Right lung (tissue), 5 donors: Measurements from ENCODE around the gene IGFBP5. TPM values are rescaled to one million over a fixed set of nuclear protein-coding genes. Genes with fewer than 3 reads are reported as not detected.
A peak's percentile ranks its signal among the peaks of the same experiment; 100 is the strongest.

Source experiments
- DNase-seq, 2 donors: peaks; one replicate each; pipeline ENCODE4 v3.0.0-alpha.2; 2013
- polyA plus RNA-seq, 5 donors: library from polyadenylated mRNA; unstranded; fragments of 120-200 nt; gene quantifications; one replicate each; pipeline versions ENCODE4 v1.2.1 to v1.2.3, GENCODE V29; 2013; ENCODE audit warnings: inconsistent platforms in 1 of 5, low replicate concordance in 1 of 5; ENCODE audit not compliant: insufficient read length in 5 of 5, insufficient read depth in 1 of 5

The IGFBP5 gene
- polyA plus RNA-seq, 5 donors, result 68.1 to 207 (median 102) TPM

DNA sequence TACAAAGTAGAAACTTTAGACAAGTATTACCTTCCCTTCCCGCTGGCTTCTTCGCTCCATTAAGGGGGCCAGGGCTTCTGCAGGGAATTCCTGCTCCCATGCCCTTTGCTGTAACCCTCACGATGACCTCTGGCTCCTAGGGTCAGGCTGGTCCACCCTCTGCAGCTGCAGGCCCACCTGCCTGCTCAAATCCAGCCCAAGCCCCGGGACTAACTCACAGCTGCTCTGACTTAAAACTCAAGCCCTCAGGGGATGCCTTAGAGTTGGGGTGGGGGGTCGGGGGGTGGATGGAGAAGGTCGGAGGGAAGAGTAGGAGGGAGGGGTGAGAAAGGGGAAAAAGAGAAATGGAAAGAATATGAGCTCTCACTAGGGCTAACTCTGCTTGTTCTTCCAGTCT is 4.9 kb downstream of the IGFBP5 start:
- DNase-seq, result no peak

DNA sequence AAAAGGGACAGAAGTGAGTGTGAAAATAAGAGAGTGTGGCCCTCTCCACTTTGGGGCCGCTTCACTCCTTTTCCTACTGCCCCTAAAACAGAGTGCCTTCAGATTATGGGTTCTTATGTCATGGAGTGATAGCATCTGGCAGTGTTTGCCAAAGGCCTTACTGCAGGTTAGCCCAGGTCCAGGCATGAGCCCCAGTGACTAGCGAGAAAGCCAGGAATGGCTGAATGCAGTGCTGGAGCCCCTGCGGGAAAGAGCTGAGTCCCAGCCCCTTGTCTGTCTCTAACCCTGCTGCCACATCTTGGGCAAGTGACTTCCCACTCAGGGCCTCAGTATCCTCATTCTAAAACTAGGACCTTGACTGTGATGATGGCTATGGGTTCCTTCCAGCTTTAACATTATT is 6.0 kb downstream of the IGFBP5 start:
- no peak for DNase-seq

DNA sequence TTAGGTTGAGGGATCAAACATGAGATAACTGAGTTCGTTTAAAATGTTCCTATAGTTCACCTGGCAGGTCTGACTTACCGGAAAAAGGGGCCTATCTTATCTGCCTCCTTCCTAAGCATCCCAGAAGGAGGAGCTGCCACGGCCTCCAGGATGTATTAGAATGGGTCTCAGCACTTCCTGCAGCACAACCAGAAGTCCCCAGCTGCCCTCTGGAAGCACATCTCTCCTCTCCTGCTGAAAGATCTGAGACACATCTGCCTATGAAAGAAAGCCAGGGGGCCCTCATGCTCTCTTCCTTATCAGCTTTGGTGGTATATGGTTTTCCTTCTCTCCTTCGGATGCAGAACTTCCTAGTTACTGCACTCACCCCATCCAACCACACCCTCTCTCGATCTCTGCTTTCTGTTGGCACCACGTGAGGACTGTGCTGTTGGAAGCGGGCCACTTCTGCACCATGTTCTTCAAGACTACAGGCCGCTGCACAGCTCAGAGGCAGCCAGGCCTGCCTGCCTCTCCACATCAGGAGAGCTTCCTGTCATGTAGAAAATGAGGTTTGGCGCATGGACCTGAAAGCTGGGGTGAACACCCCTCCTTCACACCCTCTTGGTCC is 6.5 kb downstream of the IGFBP5 start:
- DNase-seq, result no peak

DNA sequence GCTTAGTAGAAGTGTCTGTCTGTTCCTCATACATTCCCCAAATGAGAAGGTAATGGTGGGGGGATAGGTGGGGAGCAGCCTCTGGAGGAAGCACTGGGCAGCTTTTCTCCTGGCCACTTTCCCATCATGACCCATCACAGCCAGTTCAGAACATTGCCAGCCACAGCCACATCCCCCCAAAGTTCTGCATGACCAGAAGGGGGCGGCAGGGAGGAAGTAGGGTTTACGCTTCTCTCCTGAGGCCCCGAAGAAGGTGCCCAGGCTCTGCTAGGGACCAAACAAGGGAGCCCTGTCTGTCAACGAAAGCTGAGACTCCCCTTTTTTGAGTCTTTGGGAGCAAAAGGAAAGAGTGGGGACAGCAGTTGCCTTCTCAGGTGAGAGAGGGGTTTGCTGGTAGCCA is 7.7 kb downstream of the IGFBP5 start:
- no peak for DNase-seq

DNA sequence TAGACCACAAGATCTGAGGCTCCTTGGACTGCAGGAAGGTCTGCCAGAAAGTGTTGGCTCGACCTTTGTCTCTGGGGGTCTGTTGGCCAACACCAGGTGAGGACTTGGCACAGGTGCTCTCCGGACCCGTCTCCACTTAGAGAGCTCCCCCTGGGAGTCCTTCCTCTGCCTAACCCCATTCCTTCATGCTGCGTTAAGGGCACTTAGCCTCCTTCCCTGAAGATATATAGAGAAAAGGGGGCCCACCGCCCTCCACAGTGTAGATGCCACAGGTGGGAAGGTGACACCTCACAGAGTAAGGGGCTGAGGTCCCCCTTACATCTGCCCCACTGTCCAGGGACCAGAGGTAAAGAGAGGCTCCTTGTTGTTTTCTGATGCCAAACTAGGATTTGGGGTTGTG is 8.2 kb downstream of the IGFBP5 start:
- no peak for DNase-seq

DNA sequence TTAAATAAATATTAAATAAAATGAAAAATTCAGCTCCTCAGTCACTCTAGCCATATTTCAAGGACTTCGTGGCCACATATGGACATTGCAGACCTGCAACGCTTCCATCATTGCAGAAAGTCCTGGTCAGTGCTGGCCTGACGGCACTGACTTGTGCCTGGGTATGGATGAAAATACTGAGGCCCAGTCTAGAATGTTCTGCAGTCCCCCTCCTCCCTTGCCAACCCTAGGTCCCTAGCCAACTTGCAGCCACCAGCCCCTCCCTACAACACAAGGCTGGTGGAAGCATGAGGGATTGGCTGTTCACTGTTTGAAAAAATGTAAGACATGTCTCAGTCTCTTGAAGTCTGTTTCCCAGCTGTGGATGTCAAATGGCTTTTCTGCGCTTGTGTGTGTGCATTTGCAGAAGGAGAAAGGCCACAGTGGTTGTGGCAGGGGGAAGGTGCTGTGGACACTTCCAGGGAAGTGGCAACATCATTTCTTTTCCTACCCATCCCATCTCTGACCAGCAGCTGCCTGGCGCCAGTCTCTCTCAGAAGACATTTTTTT is 9.9 kb downstream of the IGFBP5 start:
- no peak for DNase-seq

DNA sequence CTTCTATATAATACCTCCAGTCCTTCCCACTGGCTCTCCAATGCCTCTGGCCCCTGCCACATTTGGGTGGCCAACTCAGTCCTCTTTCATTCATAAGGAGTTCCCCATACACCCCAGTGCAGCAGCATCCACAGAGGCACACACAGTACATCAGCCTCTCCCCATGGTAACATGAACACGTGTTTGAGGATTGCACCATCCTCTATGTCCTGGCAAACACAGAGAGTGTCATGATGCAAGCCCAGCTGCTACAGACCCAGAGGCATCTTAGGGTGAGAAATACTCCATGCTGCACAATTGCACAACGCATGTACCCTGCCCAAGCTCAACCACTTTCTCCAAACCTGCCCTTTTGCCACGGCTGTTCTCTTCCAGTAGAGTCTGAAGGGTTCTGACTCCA is 11.5 kb downstream of the IGFBP5 start:
- peak; percentile 87 to 93 for DNase-seq

DNA sequence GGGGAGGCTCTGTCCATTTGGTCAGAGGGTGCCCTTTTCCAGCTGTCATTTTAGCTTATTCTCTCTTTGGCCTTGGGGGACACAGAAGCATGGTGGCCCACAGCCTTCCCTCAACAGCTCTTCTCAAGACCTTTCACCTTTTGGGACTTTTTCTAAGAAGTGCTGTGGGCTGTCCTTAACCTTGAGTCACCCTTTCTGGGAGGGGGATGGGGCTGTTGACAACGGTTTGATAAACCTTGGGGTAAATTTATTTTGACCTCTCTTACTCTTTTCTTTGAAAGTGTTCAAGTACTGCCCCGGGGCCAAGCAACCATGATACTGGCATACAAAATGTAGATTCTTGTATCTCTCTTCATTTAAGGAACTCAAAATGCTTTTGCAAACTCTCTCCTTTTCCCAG is 13.7 kb downstream of the IGFBP5 start:
- no peak for DNase-seq

DNA sequence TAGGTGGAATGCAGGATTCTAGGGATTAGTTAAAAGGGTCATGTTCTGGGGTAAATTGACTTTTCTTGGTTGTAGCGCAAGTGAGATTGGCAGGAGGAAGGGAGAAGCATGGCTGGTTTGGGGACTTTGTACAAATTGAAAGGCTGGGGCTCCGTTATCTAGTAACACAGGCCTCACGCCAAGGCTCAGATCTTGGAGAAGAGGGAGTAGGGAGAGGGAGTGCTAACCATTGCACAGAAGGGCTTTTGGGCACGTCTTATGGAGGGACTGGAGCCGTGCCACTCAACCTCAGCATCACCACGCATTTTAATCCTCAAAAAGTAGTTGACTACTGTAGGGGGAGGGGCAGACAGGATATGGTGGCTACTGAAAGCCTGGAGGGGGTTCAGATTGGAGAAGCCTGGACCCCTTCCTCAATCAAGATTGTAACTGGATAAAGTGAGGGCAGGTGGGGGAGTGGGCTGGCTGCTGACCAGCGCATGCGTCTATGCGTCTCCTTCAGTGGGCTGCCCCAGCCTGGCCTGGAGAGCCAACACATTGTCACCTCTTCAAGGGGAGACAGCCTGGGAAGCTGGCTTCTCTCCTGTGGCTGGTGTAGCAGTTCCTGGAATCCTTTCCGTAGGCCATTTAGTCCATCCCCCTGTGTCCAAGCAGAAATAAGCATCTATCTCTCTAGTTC is 14.3 kb downstream of the IGFBP5 start:
- no peak for DNase-seq

DNA sequence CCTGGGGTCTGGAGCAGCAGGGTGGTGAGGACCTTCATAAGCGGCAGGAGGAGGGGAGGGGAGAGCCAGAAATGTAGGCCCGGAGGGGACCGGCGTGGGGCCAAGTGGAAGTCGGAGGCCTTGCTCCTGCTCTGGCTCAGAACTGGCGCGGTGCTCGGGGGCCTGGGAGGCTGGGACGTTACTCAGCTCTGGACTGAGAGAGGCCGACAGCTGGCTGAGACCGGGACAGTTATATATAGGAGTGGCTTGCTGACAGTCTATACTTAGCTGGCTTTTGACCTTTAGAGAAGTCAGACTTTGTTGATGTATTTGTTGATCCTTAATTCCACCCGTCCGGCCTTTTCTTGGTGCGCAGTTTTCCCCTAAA is 15.7 kb downstream of the IGFBP5 start:
- no peak for DNase-seq

DNA sequence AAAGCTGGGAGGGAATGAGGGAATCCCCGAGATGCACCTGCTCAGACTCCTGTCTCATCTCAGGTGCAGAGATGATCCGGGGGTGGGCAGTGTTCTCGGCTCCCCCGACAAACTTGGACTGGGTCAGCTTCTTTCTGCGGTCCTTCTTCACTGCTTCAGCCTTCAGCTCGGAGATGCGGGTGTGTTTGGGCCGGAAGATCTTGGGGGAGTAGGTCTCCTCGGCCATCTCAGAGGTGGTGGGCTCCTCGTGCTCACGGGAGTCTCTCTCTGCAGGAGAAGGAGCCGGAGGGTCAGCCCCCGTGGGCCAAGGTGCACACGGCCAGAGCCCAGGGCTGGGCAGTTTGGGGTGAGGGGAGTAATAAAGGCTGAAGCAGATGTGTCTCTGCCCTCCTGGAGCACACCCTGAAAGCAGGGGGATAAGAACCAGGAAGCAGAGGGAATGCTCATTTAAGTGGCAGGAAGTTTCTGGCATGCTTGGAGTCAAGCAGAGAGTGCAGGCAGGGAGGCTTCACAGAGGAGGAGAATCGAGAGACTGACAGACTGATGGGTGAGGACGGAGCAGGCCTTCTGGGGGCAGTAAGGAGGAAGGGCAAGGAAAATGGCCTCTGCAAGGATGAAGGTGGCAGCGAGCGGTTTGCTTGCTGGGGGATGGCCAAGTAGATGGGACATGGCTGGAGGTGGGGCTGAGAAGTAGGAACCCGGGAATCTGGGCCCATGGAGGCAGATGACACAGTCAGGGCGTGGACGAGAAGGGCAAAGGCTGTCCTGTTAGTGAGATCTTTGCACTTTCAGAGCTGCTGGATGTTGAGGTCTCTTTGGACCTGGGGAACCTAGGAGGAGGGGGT is 16.3 kb downstream of the IGFBP5 start:
- DNase-seq, result no peak

DNA sequence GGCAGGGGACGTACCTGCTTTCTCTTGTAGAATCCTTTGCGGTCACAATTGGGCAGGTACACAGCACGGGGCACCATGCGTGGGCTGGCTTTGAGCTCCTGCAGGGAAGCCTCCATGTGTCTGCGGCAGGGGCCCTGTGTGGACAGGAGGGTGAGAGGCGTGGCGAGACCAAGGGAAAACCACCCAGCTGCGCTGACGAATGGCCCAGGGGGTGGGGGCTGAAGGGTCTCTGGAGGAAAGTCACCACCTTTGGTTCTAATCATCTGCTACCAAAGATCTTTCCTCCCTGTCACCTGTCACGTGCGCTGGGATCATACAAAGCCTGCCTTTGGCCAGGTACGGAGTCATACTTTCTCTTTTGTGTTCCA is 17.3 kb downstream of the IGFBP5 start:
- no peak for DNase-seq

DNA sequence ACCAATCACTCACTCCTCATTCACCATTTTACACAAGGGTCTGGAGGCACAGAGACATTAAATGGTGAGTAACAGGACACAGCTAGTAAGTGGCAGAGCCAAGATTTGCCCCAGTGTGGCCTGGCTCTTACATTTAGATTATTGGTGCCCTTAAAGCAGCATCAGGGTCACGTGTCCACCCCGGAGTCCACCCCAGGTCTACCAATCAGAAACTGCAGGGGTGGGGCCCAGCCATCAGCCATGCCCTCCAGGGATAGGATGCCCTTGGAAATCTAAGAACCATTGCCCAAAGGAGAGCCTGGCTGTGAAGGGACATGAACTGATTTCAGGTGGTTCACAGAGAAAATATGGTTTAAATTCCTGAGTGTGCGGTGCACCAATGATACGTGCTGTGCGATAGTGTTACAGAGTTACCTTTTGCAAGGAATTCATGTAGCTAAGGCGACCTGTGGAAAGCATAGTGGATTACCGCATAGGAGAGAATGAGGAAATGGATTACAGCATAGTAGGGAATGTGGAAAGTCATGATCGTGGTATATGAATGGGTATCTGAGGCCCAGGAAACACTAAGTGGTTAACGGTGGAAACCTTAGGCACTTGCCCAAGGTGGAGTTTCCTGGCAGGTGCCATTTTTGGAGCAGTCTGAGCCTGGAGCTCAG is 17.8 kb downstream of the IGFBP5 start:
- no peak for DNase-seq

DNA sequence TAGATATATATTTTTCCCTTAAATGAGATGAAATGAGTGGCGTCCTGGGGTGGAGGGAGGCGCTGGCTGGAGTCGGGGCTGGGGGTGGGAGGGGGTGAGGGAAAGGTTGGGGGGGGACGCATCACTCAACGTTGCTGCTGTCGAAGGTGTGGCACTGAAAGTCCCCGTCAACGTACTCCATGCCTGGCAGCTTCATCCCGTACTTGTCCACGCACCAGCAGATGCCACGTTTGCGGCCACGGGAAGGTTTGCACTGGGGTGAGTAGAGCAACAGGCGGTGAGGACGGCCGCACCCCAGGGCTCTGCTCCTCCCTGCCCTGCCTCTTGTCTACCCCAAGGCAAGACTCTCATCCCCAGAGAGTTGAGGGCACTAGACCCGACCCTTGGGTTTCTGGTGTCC is 18.7 kb downstream of the IGFBP5 start:
- no peak for DNase-seq

DNA sequence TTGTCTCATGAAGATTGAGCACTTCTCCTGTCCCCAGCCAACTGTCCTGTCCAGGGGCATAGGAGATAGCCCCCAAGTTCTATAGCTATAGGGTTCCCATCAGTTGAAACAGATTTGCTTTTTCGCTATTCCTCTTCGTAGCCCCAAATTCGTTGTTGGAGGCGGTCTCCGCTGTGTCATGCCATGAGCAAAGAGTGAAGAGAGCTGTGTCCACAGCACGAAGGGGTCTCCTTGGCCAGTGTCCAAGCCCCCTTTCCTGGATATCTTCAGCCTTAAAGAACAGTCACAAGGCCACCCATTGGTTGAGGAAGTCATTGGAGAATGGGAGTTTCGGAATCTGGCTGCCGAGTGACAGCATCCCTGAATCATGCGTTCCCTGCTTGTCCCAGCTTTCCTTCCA is 21.0 kb downstream of the IGFBP5 start:
- no peak for DNase-seq

DNA sequence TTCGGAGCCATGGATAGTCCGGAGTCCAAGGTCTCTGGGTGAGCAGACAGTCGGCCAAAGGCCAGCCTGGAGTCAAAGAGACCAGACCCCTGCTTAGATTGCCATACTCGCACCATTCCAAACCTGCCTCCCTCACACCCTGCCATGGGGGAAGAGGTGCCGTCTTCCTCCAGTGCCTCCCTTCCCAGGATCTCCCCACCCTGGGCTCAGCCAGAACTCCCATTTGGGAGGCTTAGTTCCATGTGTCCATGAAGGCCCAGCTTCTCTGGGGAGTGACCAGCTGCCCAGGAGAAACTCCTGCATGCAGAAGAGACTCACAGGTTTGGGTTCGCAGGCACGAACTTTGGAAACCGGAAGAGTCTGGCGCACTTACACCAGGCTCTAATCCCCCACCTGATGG is 21.7 kb downstream of the IGFBP5 start:
- DNase-seq, result no peak

DNA sequence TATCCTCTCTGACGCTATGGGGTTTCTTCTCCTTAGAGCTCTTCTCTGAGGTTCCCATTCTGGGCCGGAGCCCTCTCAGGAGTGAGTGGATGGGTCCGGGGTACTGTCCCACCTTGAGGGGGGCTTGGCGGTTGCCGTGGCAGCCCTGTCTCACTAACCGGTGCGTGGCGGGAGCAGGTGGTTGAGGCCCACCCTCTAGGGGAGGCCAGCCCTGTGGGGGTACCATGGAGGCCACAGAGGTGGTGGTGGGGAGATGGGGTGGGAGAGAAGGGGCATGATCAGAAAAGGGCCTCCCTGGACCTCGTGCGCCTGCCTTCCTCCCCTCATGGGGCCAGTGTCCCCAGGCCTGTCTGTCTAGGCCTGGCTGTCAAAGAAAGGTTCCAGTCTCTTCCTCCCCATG is 22.3 kb downstream of the IGFBP5 start:
- DNase-seq, result no peak

DNA sequence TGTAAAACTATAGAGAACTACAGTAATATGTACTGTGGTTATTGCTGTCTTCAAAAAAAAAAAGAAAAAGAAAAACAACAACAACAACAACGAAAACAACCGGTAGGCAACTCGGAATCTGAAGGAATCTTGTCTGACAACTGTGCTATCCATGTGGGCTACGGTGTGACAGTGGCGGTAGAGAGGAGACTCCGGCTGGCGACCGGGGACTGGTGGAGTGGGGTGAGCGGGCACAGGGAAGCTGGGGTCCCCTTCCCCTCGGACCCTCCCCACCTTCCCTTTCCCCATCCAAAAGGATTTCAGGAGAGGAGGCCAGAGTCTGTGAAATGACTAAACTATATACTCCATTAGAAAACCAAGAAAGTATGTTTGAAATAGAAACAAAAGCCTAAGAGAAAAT is 22.9 kb downstream of the IGFBP5 start:
- DNase-seq, result no peak

DNA sequence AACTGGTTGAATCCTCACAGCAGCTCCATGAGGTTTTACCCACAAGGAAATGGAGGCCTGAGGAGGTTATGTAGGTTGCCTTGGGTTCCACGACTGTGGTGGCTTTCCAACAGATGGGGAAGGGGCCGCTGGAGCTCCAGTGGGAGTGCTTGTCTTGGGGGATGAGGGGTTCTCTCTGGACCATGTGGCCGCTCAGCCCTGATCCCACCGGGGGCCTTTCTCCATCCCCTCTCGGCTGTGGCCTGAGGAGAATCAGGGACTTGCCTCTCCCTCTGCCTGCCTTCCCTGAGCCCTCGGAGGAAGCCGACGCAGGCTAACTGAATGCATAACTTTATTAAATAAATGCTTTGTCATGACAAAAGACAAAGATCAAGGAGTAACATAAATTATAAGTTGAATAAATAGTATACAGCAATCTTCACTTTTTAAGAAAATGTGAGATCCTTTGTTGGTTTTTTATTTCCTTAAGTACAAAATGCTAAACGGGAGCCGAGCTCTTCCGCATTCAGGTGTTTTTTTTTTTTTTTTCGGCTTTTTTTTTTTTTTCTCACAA is 23.5 kb downstream of the IGFBP5 start:
- DNase-seq, result no peak

DNA sequence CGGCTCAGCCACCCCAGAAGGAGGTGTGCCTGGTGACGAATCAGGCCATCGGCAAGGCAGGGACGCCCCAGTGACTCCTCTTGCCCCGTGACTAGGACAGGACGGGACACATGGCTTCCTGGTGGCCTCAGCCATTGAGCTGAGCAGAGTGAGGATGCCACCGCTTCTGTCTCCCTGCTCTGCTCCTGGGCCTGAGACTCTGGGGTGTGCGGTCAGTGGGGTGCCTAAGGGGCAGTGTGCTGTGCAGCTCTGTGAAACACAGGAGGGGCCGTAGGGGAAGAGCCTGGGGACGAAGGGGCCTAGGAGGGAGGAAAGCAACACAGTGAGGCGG is 24.3 kb downstream of the IGFBP5 start:
- DNase-seq, result no peak

DNA sequence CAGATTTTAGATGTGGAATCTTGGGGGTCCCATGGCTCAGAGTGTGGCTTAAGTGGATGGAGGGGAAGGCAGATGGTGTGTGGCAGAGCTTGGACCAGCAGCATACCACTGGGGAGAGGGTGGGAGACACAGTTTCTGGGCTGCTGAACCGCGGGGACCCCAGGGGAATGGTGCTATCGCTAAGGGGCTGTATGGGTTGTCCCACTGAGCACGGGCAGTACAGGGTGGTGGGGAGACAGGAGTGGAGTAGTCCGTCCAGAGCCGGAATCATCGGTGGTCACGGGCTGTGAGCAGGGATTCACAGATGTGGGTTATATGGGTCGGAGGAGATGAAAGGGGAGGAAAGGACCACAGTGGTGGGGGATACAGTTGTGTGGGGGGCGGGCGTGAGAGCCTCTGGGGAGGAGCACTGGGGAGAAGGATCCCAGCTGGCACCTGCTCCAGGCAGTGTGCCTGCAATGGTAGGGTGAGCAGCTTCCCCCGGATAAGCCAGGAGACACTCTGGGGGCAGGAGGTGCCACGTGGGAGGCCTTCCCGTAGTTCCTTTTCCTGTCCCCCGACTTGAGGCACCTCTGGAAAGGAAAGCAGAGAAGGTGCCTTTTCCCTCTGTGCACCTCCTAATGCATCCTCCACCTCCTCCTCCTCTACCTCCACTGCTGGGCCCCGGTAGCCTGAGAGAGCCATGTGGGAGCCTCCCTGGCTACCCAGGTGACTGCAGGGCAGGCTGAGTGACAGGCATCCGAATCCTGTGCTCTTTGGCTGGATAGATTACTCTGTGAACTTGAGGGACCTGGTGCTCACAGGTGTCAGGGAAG is 24.9 kb downstream of the IGFBP5 start:
- no peak for DNase-seq
